HepG2 (cell line): Measurements from ENCODE around the gene RIPOR3. TPM values are rescaled to one million over a fixed set of nuclear protein-coding genes. Genes with fewer than 3 reads are reported as not detected.

ENCODE experiments used
- ATF6 ChIP-seq: sonication (generic); formaldehyde crosslinking; conservative IDR thresholded peaks from 2 replicates; pipeline ENCODE4 v1.4.0; 2020; ENCODE audit warnings: missing genetic modification reagents
- ESRRA ChIP-seq: sonication (generic); formaldehyde crosslinking; IDR thresholded peaks from 2 replicates; pipeline ENCODE4 v1.5.1; 2020; ENCODE audit warnings: mild to moderate bottlenecking, low read depth, missing genetic modification reagents
- FOXP1 ChIP-seq, 2 experiments: fragments of 450-650 bp in 1 of 2; IDR thresholded peaks; 2 replicates each; pipeline ENCODE4 v1.6.1; 2017 to 2018; ENCODE audit warnings: antibody characterized with exemption in 1 of 2
- HOXA3 ChIP-seq: sonication (generic); formaldehyde crosslinking; IDR thresholded peaks from 2 replicates; pipeline ENCODE4 v1.5.0; 2020; ENCODE audit warnings: missing genetic modification reagents
- KLF15 ChIP-seq: sonication (generic); formaldehyde crosslinking; IDR thresholded peaks from 2 replicates; pipeline ENCODE4 v1.8.1; 2023; ENCODE audit warnings: borderline replicate concordance, mild to moderate bottlenecking, inconsistent platforms, missing genetic modification reagents, mixed read lengths
- RARA ChIP-seq: IDR thresholded peaks from 2 replicates; pipeline ENCODE4 v1.6.1; 2016; ENCODE audit warnings: missing genetic modification reagents, missing compliant biosample characterization
- RXRA ChIP-seq: sonication (generic); formaldehyde crosslinking; IDR thresholded peaks from 2 replicates; pipeline ENCODE4 v1.5.1; 2020; ENCODE audit warnings: missing genetic modification reagents
- ZBTB1 ChIP-seq: sonication (generic); formaldehyde crosslinking; IDR thresholded peaks from 2 replicates; pipeline ENCODE4 v1.4.0; 2020; ENCODE audit warnings: missing genetic modification reagents, borderline replicate concordance
- ZBTB3 ChIP-seq: sonication (generic); formaldehyde crosslinking; IDR thresholded peaks from 2 replicates; pipeline ENCODE4 v1.4.0; 2020; ENCODE audit warnings: low read depth, mild to moderate bottlenecking, moderate library complexity, missing genetic modification reagents, borderline replicate concordance
- ZMYM2 ChIP-seq: sonication (generic); formaldehyde crosslinking; IDR thresholded peaks from 2 replicates; pipeline ENCODE4 v1.8.0; 2022; ENCODE audit warnings: mild to moderate bottlenecking, missing genetic modification reagents
- ZNF292 ChIP-seq: sonication (generic); formaldehyde crosslinking; IDR thresholded peaks from 2 replicates; pipeline ENCODE4 v1.8.1; 2022; ENCODE audit warnings: mild to moderate bottlenecking, low read depth, missing genetic modification reagents, borderline replicate concordance
- ZNF577 ChIP-seq: sonication (generic); formaldehyde crosslinking; IDR thresholded peaks from 2 replicates; pipeline ENCODE4 v1.4.0; 2020; ENCODE audit warnings: mild to moderate bottlenecking, low read depth, missing genetic modification reagents, borderline replicate concordance
- ZXDC ChIP-seq: sonication (generic); formaldehyde crosslinking; IDR thresholded peaks from 2 replicates; pipeline ENCODE4 v1.5.0; 2020; ENCODE audit warnings: mild to moderate bottlenecking, missing genetic modification reagents
- polyA plus RNA-seq, 8 experiments: library from polyadenylated mRNA; depleted of rRNA in 3 of 8; stranded (reverse) in 7 of 8; unstranded in 1 of 8; fragments of >200 nt; fragmentation: Illumina TruSeq in 4 of 8; extraction: Trizol in 4 of 8; gene quantifications; 2 replicates each; pipeline versions ENCODE4 v1.2.1 to v1.2.3, GENCODE V29; 2011 to 2016; ENCODE audit warnings: low read depth in 4 of 8, missing spikeins in 1 of 8, mixed read lengths in 1 of 8; ENCODE audit not compliant: insufficient read depth in 1 of 8
- total RNA-seq, 5 experiments: library from RNA; depleted of rRNA; stranded (reverse); fragments of >200 nt; fragmentation: Illumina TruSeq; extraction: Trizol; gene quantifications; 2 replicates each; pipeline ENCODE4 v1.2.3, GENCODE V29; 2016; ENCODE audit warnings: low read depth in 1 of 5
- TF ChIP-seq, protein P1 (sequence below): sonication (generic); formaldehyde crosslinking; IDR thresholded peaks from 2 replicates; pipeline ENCODE4 v1.5.1; 2020; ENCODE audit warnings: missing genetic modification reagents, mild to moderate bottlenecking, borderline replicate concordance
- TF ChIP-seq, protein P2 (sequence below): sonication (generic); formaldehyde crosslinking; IDR thresholded peaks from 2 replicates; pipeline ENCODE4 v1.4.0; 2020; ENCODE audit warnings: missing genetic modification reagents
- TF ChIP-seq, protein P3 (sequence below): sonication (generic); formaldehyde crosslinking; IDR thresholded peaks from 2 replicates; pipeline ENCODE4 v1.5.0; 2020; ENCODE audit warnings: mild to moderate bottlenecking, low read depth, missing genetic modification reagents, borderline replicate concordance
- TF ChIP-seq, protein P4 (sequence below): sonication (generic); formaldehyde crosslinking; IDR thresholded peaks from 2 replicates; pipeline ENCODE4 v1.9.0; 2021; ENCODE audit warnings: missing genetic modification reagents, borderline replicate concordance

Gene RIPOR3
- total and polyA plus RNA-seq, 2 of the 13 experiments (the other 11 are each of a cell fraction or from before 2014, with no cell fraction given): 0.18 TPM; not detected in 1

DNA sequence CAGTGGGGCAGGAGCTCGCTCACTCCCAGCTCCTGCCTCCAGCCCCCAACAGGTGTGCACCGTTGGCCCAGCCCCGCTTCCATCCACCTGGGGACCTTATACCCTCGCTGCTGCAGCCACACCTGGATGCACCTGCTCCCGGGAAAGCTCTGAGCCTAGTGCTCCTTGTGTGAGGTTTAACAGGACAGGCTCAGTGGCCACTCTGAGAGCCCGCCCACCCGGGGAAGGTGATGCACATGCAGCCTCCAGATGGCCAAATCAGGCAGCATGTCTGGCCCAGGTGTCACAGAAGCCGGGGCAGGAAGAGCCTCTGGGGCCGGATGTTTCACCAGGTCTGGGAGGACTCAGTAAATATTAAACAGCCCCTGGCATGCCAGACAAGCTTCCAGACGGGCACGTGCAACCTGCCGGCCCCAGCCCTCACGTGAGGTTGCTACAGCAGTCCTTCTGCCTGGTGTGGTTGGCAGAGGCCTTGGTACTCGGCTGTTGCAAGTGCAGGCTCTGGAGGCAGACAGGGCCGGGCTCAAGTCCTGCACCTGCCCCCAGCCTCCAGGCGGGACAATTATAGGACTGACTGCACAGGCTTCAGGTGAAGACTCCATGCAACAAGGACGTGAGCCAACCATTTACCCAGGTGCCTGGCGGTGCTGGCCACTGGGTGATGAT lies 66.9 kb downstream of the RIPOR3 start (continued):
- peak; percentile 74 for TF ChIP-seq ZXDC (CRISPR knock-in tag)
- TF ChIP-seq ZBTB3 (CRISPR knock-in tag): no peak
- TF ChIP-seq ATF6: 0 out of 2 replicates have a peak, but pooled peaks have one; percentile 43
- TF ChIP-seq, protein P1, sequence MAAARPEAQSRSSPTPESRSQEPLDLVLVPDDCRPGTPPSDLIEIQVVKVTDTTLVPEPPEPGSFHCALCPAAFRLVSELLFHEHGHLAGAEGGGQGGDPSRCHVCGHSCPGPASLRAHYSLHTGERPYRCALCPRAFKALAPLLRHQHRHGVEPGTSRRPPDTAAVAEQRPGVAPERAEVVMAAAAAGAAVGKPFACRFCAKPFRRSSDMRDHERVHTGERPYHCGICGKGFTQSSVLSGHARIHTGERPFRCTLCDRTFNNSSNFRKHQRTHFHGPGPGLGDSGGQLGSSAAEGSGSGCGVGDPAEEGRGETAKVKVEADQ (CRISPR knock-in tag): 0 out of 2 replicates have a peak, but pooled peaks have one; percentile 24
- TF ChIP-seq, protein P2, sequence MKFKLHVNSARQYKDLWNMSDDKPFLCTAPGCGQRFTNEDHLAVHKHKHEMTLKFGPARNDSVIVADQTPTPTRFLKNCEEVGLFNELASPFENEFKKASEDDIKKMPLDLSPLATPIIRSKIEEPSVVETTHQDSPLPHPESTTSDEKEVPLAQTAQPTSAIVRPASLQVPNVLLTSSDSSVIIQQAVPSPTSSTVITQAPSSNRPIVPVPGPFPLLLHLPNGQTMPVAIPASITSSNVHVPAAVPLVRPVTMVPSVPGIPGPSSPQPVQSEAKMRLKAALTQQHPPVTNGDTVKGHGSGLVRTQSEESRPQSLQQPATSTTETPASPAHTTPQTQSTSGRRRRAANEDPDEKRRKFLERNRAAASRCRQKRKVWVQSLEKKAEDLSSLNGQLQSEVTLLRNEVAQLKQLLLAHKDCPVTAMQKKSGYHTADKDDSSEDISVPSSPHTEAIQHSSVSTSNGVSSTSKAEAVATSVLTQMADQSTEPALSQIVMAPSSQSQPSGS: no peak
- TF ChIP-seq ZNF292 (CRISPR knock-in tag): no peak
- TF ChIP-seq ESRRA (CRISPR knock-in tag): no peak; the same call in 1 of the 2 replicates
- TF ChIP-seq ZBTB1 (CRISPR knock-in tag): no peak
- TF ChIP-seq KLF15 (CRISPR knock-in tag): 0 out of 2 replicates have a peak, but pooled peaks have one; percentile 19
- peak; percentile 76 for TF ChIP-seq RARA (CRISPR knock-in tag)
- TF ChIP-seq, protein P3, sequence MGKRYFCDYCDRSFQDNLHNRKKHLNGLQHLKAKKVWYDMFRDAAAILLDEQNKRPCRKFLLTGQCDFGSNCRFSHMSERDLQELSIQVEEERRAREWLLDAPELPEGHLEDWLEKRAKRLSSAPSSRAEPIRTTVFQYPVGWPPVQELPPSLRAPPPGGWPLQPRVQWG (CRISPR knock-in tag): no peak
- no peak for TF ChIP-seq FOXP1 (IDR thresholded peaks at IDR 0.05)
- TF ChIP-seq FOXP1 (CRISPR knock-in tag; IDR thresholded peaks at IDR 0.05): peak; percentile 63; the same call in 1 of the 2 replicates
- TF ChIP-seq RXRA: peak; percentile 83
- TF ChIP-seq ZNF577 (CRISPR knock-in tag): no peak
- no peak for TF ChIP-seq ZMYM2
- TF ChIP-seq HOXA3: peak; percentile 52; the same call in 1 of the 2 replicates
- TF ChIP-seq, protein P4, sequence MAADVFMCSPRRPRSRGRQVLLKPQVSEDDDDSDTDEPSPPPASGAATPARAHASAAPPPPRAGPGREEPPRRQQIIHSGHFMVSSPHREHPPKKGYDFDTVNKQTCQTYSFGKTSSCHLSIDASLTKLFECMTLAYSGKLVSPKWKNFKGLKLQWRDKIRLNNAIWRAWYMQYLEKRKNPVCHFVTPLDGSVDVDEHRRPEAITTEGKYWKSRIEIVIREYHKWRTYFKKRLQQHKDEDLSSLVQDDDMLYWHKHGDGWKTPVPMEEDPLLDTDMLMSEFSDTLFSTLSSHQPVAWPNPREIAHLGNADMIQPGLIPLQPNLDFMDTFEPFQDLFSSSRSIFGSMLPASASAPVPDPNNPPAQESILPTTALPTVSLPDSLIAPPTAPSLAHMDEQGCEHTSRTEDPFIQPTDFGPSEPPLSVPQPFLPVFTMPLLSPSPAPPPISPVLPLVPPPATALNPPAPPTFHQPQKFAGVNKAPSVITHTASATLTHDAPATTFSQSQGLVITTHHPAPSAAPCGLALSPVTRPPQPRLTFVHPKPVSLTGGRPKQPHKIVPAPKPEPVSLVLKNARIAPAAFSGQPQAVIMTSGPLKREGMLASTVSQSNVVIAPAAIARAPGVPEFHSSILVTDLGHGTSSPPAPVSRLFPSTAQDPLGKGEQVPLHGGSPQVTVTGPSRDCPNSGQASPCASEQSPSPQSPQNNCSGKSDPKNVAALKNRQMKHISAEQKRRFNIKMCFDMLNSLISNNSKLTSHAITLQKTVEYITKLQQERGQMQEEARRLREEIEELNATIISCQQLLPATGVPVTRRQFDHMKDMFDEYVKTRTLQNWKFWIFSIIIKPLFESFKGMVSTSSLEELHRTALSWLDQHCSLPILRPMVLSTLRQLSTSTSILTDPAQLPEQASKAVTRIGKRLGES (CRISPR knock-in tag): no peak
